ENCODE measurements around the gene TMEM154.

The TMEM154 gene

GRCh38 chr4:152719801-152720556, 40.2 kb upstream of the TMEM154 start:
- H3K27ac ChIP-seq, result no peak overlapping the region
- TF ChIP-seq CTCF (conservative IDR thresholded peaks at IDR 0.05), result no peak
- no peak for TF ChIP-seq ZFX (IDR thresholded peaks at IDR 0.05)

- no peak for TF ChIP-seq ZFX (IDR thresholded peaks at IDR 0.05)
- no peak for TF ChIP-seq CTCF (conservative IDR thresholded peaks at IDR 0.05)
- no peak overlapping the region for H3K27ac ChIP-seq
Measured at GRCh38 chr4:152719291-152719690, 39.5 kb upstream of the TMEM154 start.

- no peak overlapping the region for H3K27ac ChIP-seq
- TF ChIP-seq ZFX (IDR thresholded peaks at IDR 0.05) (no peak), CTCF (conservative IDR thresholded peaks at IDR 0.05) (no peak)
Measured at GRCh38 chr4:152715076-152715475, 35.3 kb upstream of the TMEM154 start.

GRCh38 chr4:152713951-152714705, 34.3 kb upstream of the TMEM154 start:
- TF ChIP-seq CTCF (conservative IDR thresholded peaks at IDR 0.05), result no peak
- no peak for TF ChIP-seq ZFX (IDR thresholded peaks at IDR 0.05)

GRCh38 chr4:152709675-152710438, 30.1 kb upstream of the TMEM154 start:
- TF ChIP-seq ZFX (IDR thresholded peaks at IDR 0.05), result no peak
- no peak for TF ChIP-seq CTCF (conservative IDR thresholded peaks at IDR 0.05)
- no peak overlapping the region for H3K27ac ChIP-seq

More at GRCh38 chr4:152713951-152714705, 34.3 kb upstream of the TMEM154 start:
- H3K27ac ChIP-seq, result no peak overlapping the region

- TF ChIP-seq ZFX (IDR thresholded peaks at IDR 0.05), result no peak
- TF ChIP-seq CTCF (conservative IDR thresholded peaks at IDR 0.05), result no peak
- H3K27ac ChIP-seq, result peak overlapping the region; percentile 37
Measured at GRCh38 chr4:152708796-152709195, 29.0 kb upstream of the TMEM154 start.
